Keratinocyte (primary cell): ENCODE measurements around the gene PTBP1. TPM values are rescaled to one million over a fixed set of nuclear protein-coding genes. Genes with fewer than 3 reads are reported as not detected.
A peak's percentile ranks its signal among the peaks of the same experiment; 100 is the strongest.

Source experiments
- DNase-seq: peaks from one replicate; pipeline ENCODE4 v3.0.0-alpha.2; 2011; ENCODE audit warnings: low read depth, missing footprints, low spot score
- FAIRE-seq: peaks from 2 replicates; lab custom pipeline; 2011; peaks lifted over from hg19 to GRCh38; lab: Jason Lieb, UNC
- H2AFZ ChIP-seq: 2 replicates; pipeline ENCODE4 v1.6.0; 2012; ENCODE audit warnings: low read length, control low read depth, inconsistent platforms; ENCODE audit not compliant: control insufficient read depth
- H3K27ac ChIP-seq: 2 replicates; pipeline ENCODE4 v1.5.1; 2011; ENCODE audit warnings: low read length; ENCODE audit not compliant: control insufficient read depth, insufficient read depth
- H3K27me3 ChIP-seq: 3 replicates; pipeline ENCODE4 v1.6.0; 2011; ENCODE audit warnings: low read length; ENCODE audit not compliant: control insufficient read depth, insufficient read depth; ENCODE audit errors: extremely low read depth
- H3K36me3 ChIP-seq, 2 experiments: 2 replicates in 1 of 2; 3 replicates in 1 of 2; pipeline ENCODE4 v1.5.1; 2011; ENCODE audit warnings: low read length in 2 of 2, mild to moderate bottlenecking in 1 of 2; ENCODE audit not compliant: control insufficient read depth in 2 of 2, insufficient read depth in 2 of 2; ENCODE audit errors: extremely low read depth in 1 of 2
- H3K4me1 ChIP-seq: 3 replicates; pipeline ENCODE4 v1.5.1; 2011; ENCODE audit warnings: low read length; ENCODE audit not compliant: control insufficient read depth, insufficient read depth; ENCODE audit errors: extremely low read depth
- H3K4me2 ChIP-seq: 3 replicates; pipeline ENCODE4 v1.6.0; 2011; ENCODE audit warnings: low read depth, low read length; ENCODE audit not compliant: control insufficient read depth, insufficient read depth; ENCODE audit errors: extremely low read depth
- H3K4me3 ChIP-seq, 3 experiments: fragments of 200-600 bp in 1 of 3; sonication (generic) in 1 of 3; 2 replicates in 2 of 3; 3 replicates in 1 of 3; pipeline ENCODE4 v1.5.1; 2011 to 2016; ENCODE audit warnings: low read length in 3 of 3, mild to moderate bottlenecking in 3 of 3, control low read depth in 2 of 3, inconsistent platforms in 1 of 3, low read depth in 1 of 3, mixed read lengths in 1 of 3, mixed run types in 1 of 3, moderate library complexity in 1 of 3; ENCODE audit not compliant: control insufficient read depth in 2 of 3, insufficient read depth in 2 of 3; ENCODE audit errors: extremely low read depth in 1 of 3
- H3K79me2 ChIP-seq: 2 replicates; pipeline ENCODE4 v1.6.0; 2012; ENCODE audit warnings: low read length; ENCODE audit not compliant: control insufficient read depth, insufficient read depth
- H3K9ac ChIP-seq: 3 replicates; pipeline ENCODE4 v1.6.0; 2011; ENCODE audit warnings: low read length; ENCODE audit not compliant: control insufficient read depth, insufficient read depth; ENCODE audit errors: extremely low read depth
- H3K9me1 ChIP-seq: 3 replicates; pipeline ENCODE4 v1.6.0; 2011; ENCODE audit warnings: low read length; ENCODE audit not compliant: control insufficient read depth, insufficient read depth; ENCODE audit errors: extremely low read depth
- H3K9me3 ChIP-seq: 2 replicates; pipeline ENCODE4 v1.5.1; 2012; ENCODE audit warnings: low read depth, low read length; ENCODE audit not compliant: control insufficient read depth
- H4K20me1 ChIP-seq: 3 replicates; pipeline ENCODE4 v1.6.0; 2011; ENCODE audit warnings: low read length; ENCODE audit not compliant: control insufficient read depth, insufficient read depth; ENCODE audit errors: extremely low read depth
- EZH2 ChIP-seq: IDR thresholded peaks from one replicate; pipeline ENCODE4 v1.6.1; 2012; ENCODE audit warnings: inconsistent platforms, mild to moderate bottlenecking, low read length, moderate library complexity
- dilution Hi-C: fragments of 300-500 bp; cut with MboI; formaldehyde crosslinking; loops from one replicate; pipeline ENCODE4 v1.7.0; 2020; ENCODE audit warnings: low sequenced_read_pairs; ENCODE audit not compliant: extremely low pct_ligation_motif_present
- polyA plus RNA-seq, 5 experiments: library from polyadenylated mRNA; depleted of rRNA in 3 of 5; stranded (reverse) in 3 of 5; stranded (forward) in 1 of 5; unstranded in 1 of 5; fragments of >200 nt; gene quantifications; 1 replicate in 1 of 5; 2 replicates in 3 of 5; 3 replicates in 1 of 5; pipeline versions ENCODE4 v1.2.1 to v1.2.3, GENCODE V29; 2011 to 2012; ENCODE audit warnings: missing spikeins in 2 of 5, low read depth in 1 of 5, low replicate concordance in 1 of 5
- TF ChIP-seq, protein P1 (sequence below), 3 experiments: IDR thresholded peaks in 1 of 3; conservative IDR thresholded peaks in 1 of 3; optimal IDR thresholded peaks in 1 of 3; 2 replicates in 2 of 3; 3 replicates in 1 of 3; pipeline versions ENCODE3 to v1.5.1; 2011; ENCODE audit warnings: low read length in 3 of 3, mild to moderate bottlenecking in 3 of 3, moderate library complexity in 2 of 3, control low read depth in 1 of 3, inconsistent platforms in 1 of 3; ENCODE audit not compliant: insufficient read depth in 2 of 3; ENCODE audit errors: extremely low read depth in 1 of 3

PTBP1 gene
- polyA plus RNA-seq, 1 donor (not counting 4 experiments of a cell fraction or from before 2014, with no cell fraction given) = 117 TPM

DNA sequence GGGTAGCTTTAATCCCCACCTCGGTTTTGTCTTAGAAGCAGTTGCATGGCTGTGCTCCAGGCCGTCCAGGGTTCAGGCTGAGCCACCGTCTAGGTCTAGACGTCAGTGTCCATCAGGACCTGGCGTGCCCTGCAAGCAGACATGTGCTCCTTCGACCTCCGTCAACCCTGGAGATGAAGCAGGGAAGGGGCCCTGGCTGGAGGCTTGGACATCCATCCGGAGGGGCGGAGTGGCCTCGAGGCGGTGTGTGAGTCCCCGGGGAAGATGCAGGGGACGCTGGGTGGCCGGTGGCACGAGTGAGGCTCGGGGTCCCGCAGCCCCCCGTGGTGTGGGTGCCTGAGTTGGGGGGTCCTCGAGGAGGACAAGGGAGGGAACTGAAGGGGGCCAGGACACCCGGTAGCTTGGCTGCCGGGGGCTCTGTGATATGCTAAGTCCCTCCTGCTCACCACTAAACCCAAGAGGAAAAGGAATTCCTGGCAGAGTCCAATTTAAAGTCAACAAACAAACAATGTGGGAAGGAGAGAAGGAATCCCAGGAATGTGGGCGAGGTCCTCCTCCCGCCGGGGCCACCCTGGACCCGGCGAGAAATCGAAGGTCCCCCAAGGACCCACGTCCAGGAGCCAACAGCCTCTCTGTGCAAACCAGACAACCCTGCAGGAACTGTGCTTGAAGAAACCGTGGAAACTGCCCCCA lies 14.9 kb upstream of the PTBP1 start:
- FAIRE-seq = no peak
- no peaks in the 10 kb centered on the region for H3K9me3 ChIP-seq
- no peaks in the 10 kb centered on the region for H3K36me3 ChIP-seq
- no peak for TF ChIP-seq EZH2
- TF ChIP-seq, protein P1, sequence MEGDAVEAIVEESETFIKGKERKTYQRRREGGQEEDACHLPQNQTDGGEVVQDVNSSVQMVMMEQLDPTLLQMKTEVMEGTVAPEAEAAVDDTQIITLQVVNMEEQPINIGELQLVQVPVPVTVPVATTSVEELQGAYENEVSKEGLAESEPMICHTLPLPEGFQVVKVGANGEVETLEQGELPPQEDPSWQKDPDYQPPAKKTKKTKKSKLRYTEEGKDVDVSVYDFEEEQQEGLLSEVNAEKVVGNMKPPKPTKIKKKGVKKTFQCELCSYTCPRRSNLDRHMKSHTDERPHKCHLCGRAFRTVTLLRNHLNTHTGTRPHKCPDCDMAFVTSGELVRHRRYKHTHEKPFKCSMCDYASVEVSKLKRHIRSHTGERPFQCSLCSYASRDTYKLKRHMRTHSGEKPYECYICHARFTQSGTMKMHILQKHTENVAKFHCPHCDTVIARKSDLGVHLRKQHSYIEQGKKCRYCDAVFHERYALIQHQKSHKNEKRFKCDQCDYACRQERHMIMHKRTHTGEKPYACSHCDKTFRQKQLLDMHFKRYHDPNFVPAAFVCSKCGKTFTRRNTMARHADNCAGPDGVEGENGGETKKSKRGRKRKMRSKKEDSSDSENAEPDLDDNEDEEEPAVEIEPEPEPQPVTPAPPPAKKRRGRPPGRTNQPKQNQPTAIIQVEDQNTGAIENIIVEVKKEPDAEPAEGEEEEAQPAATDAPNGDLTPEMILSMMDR (optimal IDR thresholded peaks at IDR 0.05 in 1 of 3, IDR thresholded peaks at IDR 0.05 in 1 of 3, conservative IDR thresholded peaks at IDR 0.05 in 1 of 3; ENCODE audit: extremely low read depth in 1 of 3, insufficient read depth in 2 of 3, low read length in 3 of 3) = no peak
- H4K20me1 ChIP-seq = no peaks in the 10 kb centered on the region
- no peaks in the 10 kb centered on the region for H3K9me1 ChIP-seq
- H3K4me2 ChIP-seq = peak overlapping the region; percentile 94
- DNase-seq = no peak
- H3K79me2 ChIP-seq = peaks cover 8% of the 10 kb centered on the region
- peaks cover 22% of the 10 kb centered on the region for H3K4me1 ChIP-seq
- no peaks in the 10 kb centered on the region for H3K27me3 ChIP-seq
- peak overlapping the region; percentile 66 for H3K27ac ChIP-seq
- dilution Hi-C loops = no loop called here
- peak overlapping the region; percentile 71 for H3K9ac ChIP-seq
- H3K4me3 ChIP-seq = peak overlapping the region; percentile 32 to 66 (median 59)
- peak overlapping the region; percentile 56 for H2AFZ ChIP-seq

DNA sequence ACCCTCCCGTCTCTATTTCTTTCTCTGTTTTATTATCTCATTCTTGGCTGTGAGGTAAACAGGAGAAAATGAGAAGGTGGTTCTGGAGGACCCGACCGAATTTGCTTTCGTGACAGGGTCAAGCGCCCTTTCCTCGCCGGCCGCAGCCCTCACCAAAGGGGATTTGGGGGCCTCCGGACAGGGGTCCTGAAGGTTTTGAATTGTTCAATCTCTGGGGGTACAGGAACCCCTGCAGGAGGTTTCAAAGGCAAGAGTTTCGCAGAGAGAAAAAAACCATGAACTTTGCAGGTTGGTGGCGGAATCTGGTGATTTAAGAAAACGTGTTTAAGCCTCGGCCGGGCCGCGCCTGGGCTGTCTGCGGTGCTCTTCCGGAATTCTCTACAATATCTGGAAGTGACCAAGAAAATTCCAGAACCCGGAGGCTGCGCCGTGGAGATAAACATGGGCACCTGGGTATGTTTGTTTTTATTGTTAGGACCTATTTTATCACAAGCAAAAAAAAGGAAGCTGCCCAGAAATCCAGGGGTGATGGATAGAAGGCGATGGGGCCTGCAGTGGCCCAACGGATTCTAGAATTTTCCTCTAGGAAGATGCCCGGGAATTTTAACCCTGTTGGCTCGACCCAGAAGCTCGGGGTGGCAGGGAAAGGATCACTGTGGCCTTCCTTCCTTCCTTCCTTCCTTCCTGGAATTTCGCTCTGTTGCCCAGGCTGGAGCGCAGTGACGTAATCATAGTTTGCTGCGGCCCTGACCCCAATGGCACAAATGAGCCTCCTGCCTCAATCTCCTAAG lies 14.2 kb upstream of the PTBP1 start:
- Histone ChIP-seq H3K27me3 (no peaks in the 10 kb centered on the region), H3K9ac (peak overlapping the region; percentile 71), H3K9me3 (no peaks in the 10 kb centered on the region), H3K9me1 (no peaks in the 10 kb centered on the region), H3K36me3 (no peaks in the 10 kb centered on the region), H4K20me1 (no peaks in the 10 kb centered on the region), H3K4me2 (peak overlapping the region; percentile 94), H3K27ac (peak overlapping the region; percentile 66), H3K79me2 (peaks cover 8% of the 10 kb centered on the region), H3K4me3 (peak overlapping the region; percentile 32 to 66 (median 59)), H3K4me1 (peaks cover 22% of the 10 kb centered on the region), H2AFZ (peak overlapping the region; percentile 56)
- no peak for DNase-seq
- dilution Hi-C loops = no loop called here
- no peak for FAIRE-seq
- TF ChIP-seq, protein P1 (optimal IDR thresholded peaks at IDR 0.05 in 1 of 3, IDR thresholded peaks at IDR 0.05 in 1 of 3, conservative IDR thresholded peaks at IDR 0.05 in 1 of 3; ENCODE audit: extremely low read depth in 1 of 3, insufficient read depth in 2 of 3, low read length in 3 of 3) = no peak
- TF ChIP-seq EZH2 = no peak
